ENCODE measurements around the gene FOXI1.

FOXI1 gene

GRCh38 chr5:170126626-170127025, 20.9 kb downstream of the FOXI1 start:
- ChIA-PET POLR2A (ENCODE audit: low non-redundant PET) (no interaction called here), CTCF (interaction anchor here (0.7 kb wide), 1 partner anchor 141 kb away, joined by 3 read pairs; no protein-coding TSS in a partner anchor)

DNA sequence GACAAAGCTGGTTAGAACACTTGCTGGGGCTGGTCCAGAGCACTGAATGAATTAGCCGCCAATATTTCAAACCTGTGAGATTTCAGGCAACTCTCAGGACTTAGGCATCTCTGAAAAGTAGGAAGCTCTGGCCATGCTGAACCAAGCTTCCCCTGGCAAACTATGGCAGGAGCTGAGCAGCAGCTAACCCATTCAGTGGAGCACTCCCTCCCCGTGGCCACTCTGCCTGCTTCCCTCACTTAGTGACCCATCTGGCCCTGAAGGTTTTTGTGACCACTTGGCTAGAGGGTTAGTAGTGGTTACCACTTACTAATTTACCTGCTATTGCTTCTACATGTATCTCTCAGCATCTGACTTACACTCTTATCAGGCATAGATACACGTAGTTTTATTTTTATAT, 25.5 kb downstream of the FOXI1 start:
- TF ChIP-seq, protein P1, sequence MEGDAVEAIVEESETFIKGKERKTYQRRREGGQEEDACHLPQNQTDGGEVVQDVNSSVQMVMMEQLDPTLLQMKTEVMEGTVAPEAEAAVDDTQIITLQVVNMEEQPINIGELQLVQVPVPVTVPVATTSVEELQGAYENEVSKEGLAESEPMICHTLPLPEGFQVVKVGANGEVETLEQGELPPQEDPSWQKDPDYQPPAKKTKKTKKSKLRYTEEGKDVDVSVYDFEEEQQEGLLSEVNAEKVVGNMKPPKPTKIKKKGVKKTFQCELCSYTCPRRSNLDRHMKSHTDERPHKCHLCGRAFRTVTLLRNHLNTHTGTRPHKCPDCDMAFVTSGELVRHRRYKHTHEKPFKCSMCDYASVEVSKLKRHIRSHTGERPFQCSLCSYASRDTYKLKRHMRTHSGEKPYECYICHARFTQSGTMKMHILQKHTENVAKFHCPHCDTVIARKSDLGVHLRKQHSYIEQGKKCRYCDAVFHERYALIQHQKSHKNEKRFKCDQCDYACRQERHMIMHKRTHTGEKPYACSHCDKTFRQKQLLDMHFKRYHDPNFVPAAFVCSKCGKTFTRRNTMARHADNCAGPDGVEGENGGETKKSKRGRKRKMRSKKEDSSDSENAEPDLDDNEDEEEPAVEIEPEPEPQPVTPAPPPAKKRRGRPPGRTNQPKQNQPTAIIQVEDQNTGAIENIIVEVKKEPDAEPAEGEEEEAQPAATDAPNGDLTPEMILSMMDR (conservative IDR thresholded peaks at IDR 0.05; ENCODE audit: low read depth), result no peak
- POLR2A ChIA-PET (ENCODE audit: low non-redundant PET), result no interaction called here
- CTCF ChIA-PET, result interaction anchor here (0.7 kb wide), 1 partner anchor 30 kb away, joined by 3 read pairs; no protein-coding TSS in a partner anchor

More at GRCh38 chr5:170126626-170127025, 20.9 kb downstream of the FOXI1 start:
- H3K27ac ChIP-seq, result no peak overlapping the region
- TF ChIP-seq, protein P1 (conservative IDR thresholded peaks at IDR 0.05; ENCODE audit: low read depth), result no peak
- no peak for DNase-seq (ENCODE audit: low spot score)

DNA sequence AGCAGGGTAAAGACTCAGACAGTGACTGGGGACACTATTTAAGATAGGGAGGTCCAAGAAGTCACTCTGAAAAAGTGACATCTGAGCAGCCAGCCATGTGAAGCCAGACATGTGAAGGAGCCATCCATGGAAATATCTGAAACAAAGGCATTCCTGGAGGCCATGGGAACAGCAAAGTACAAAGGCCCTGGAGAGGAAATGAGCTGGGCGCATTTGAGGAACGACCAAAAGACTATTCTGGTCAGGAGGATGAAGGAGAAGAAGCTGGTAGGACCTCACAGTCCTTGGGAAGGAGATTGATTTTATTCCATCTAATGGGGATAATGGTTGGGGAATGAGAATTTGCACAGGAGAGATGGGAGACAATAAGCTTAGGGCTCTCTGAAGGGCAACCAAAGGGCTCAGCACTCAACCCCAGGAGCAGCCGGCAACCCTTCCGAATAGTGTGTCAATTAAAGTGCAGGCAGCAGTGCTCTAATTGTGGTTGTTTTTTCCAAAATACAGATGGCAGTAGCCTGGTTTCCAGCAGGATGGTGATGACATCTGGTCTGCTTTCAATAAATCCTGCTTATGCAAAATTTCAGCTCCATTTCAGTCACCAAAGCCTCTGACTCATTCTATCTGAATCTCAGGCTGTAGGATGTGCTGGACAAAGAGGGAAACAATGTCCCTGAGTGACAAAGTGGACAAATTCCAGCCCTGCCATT, 26.7 kb downstream of the FOXI1 start:
- no peak overlapping the region for H3K27ac ChIP-seq
- ChIA-PET POLR2A (ENCODE audit: low non-redundant PET) (no interaction called here), CTCF (interaction anchor here (0.9 kb wide), 1 partner anchor 292 kb away, joined by 4 read pairs; no protein-coding TSS in a partner anchor)
- TF ChIP-seq, protein P1 (conservative IDR thresholded peaks at IDR 0.05; ENCODE audit: low read depth), result no peak
- DNase-seq (ENCODE audit: low spot score), result peak; percentile 38

More for the DNA sequence above, 25.5 kb downstream of the FOXI1 start:
- DNase-seq (ENCODE audit: low spot score), result no peak
- no peak overlapping the region for H3K27ac ChIP-seq

GRCh38 chr5:170132976-170133448, 27.3 kb downstream of the FOXI1 start:
- POLR2A ChIA-PET (ENCODE audit: low non-redundant PET), result no interaction called here
- TF ChIP-seq, protein P1 (conservative IDR thresholded peaks at IDR 0.05; ENCODE audit: low read depth), result no peak
- no peak overlapping the region for H3K27ac ChIP-seq
- CTCF ChIA-PET, result interaction anchor here (0.9 kb wide), 1 partner anchor 292 kb away, joined by 4 read pairs; no protein-coding TSS in a partner anchor
- no peak for DNase-seq (ENCODE audit: low spot score)

DNA sequence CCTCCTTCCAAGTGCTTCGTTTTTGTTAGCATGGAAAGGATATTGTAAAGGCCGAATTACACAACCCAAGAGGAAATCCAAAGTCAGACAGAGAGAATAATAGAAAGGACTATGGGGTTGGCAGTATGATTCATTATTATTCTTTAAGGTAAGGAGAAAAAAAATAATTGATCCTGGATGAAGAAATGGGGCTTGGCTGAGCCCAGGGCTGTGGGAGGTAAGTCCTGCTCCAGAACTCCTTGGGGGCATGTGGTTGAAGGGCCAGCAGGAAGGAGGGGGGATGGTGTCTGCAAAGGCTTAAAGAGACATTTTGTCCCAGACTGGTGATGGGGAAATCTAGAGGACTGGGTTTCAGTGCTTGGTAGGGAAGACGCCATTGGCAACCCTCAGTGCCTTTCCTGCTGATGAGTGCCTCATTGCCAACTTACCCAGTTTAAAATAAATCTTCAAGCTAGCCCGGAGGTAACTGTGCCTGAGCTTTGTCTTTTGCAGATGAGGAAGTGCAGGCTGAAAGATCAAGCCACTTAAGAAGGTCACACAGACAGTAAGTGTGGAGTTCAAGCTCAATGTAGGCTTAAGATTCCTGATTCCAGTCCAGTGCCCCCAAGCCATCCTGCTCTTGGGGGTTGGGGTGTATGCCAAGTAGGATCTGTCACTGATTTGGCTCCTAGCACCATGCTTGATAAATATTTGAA, 30.2 kb downstream of the FOXI1 start:
- DNase-seq (ENCODE audit: low spot score), result peak; percentile 30
- peak overlapping the region; percentile 21; the same call in 1 of the 2 replicates for H3K27ac ChIP-seq
- CTCF ChIA-PET, result no interaction called here
- POLR2A ChIA-PET (ENCODE audit: low non-redundant PET), result no interaction called here
- TF ChIP-seq, protein P1 (conservative IDR thresholded peaks at IDR 0.05; ENCODE audit: low read depth), result no peak

GRCh38 chr5:170136506-170136905, 30.8 kb downstream of the FOXI1 start:
- TF ChIP-seq, protein P1 (conservative IDR thresholded peaks at IDR 0.05; ENCODE audit: low read depth), result no peak
- POLR2A ChIA-PET (ENCODE audit: low non-redundant PET), result no interaction called here
- CTCF ChIA-PET, result no interaction called here
- no peak for DNase-seq (ENCODE audit: low spot score)
- no peak overlapping the region for H3K27ac ChIP-seq

Measured in RWPE1 (cell line).